Astrocyte (in vitro differentiated cells and primary cell): ENCODE data around the gene CCDC71. TPM values are rescaled to one million over a fixed set of nuclear protein-coding genes. Genes with fewer than 3 reads are reported as not detected.

Experiments
- DNase-seq: peaks from one replicate; pipeline ENCODE4 v3.0.0-alpha.2; 2010; ENCODE audit warnings: low read depth
- FAIRE-seq: peaks from 2 replicates; lab custom pipeline; 2011; peaks lifted over from hg19 to GRCh38; lab: Jason Lieb, UNC
- H2AFZ ChIP-seq: 2 replicates; pipeline ENCODE4 v1.6.0; 2012; ENCODE audit warnings: low read depth, low read length, inconsistent platforms
- H3K27ac ChIP-seq: 2 replicates; pipeline ENCODE4 v1.5.1; 2011; ENCODE audit warnings: low read depth, low read length, inconsistent platforms
- H3K27me3 ChIP-seq: 2 replicates; pipeline ENCODE4 v1.6.0; 2011; ENCODE audit warnings: low read length, inconsistent platforms; ENCODE audit not compliant: insufficient read depth
- H3K36me3 ChIP-seq: 2 replicates; pipeline ENCODE4 v1.5.1; 2011; ENCODE audit warnings: low read length, inconsistent platforms; ENCODE audit not compliant: insufficient read depth
- H3K4me1 ChIP-seq: 2 replicates; pipeline ENCODE4 v1.5.1; 2011; ENCODE audit warnings: low read length, inconsistent platforms; ENCODE audit not compliant: insufficient read depth
- H3K4me2 ChIP-seq: 2 replicates; pipeline ENCODE4 v1.6.0; 2012; ENCODE audit warnings: low read length, inconsistent platforms
- H3K4me3 ChIP-seq: 2 replicates; pipeline ENCODE4 v1.5.1; 2011; ENCODE audit warnings: low read depth, mild to moderate bottlenecking, low read length, inconsistent platforms; ENCODE audit not compliant: insufficient read depth
- H3K79me2 ChIP-seq: 2 replicates; pipeline ENCODE4 v1.6.0; 2012; ENCODE audit warnings: mild to moderate bottlenecking, low read length, inconsistent platforms; ENCODE audit not compliant: insufficient read depth
- H3K9ac ChIP-seq: 2 replicates; pipeline ENCODE4 v1.6.0; 2012; ENCODE audit warnings: mild to moderate bottlenecking, low read length, inconsistent platforms
- H3K9me3 ChIP-seq: 2 replicates; pipeline ENCODE4 v1.5.1; 2012; ENCODE audit warnings: low read depth, mild to moderate bottlenecking, low read length, inconsistent platforms; ENCODE audit not compliant: insufficient read depth
- H4K20me1 ChIP-seq: 2 replicates; pipeline ENCODE4 v1.6.0; 2012; ENCODE audit warnings: low read length, inconsistent platforms; ENCODE audit not compliant: insufficient read depth
- H3K27ac Mint-ChIP-seq: one replicate; pipeline ENCODE4 v1.8.0; 2021; ENCODE audit warnings: mild to moderate bottlenecking, mixed read lengths; ENCODE audit not compliant: unreplicated experiment
- H3K27me3 Mint-ChIP-seq: one replicate; pipeline ENCODE4 v1.8.0; 2021; ENCODE audit warnings: low read depth, mixed read lengths; ENCODE audit not compliant: unreplicated experiment
- H3K36me3 Mint-ChIP-seq: one replicate; pipeline ENCODE4 v1.8.0; 2021; ENCODE audit warnings: low read depth, mixed read lengths; ENCODE audit not compliant: unreplicated experiment
- H3K4me1 Mint-ChIP-seq: one replicate; pipeline ENCODE4 v1.8.0; 2021; ENCODE audit warnings: low read depth, mixed read lengths; ENCODE audit not compliant: unreplicated experiment
- H3K4me3 Mint-ChIP-seq: one replicate; pipeline ENCODE4 v1.8.0; 2021; ENCODE audit warnings: mild to moderate bottlenecking, moderate library complexity, mixed read lengths; ENCODE audit not compliant: unreplicated experiment
- H3K9me3 Mint-ChIP-seq: one replicate; pipeline ENCODE4 v1.8.0; 2021; ENCODE audit warnings: mild to moderate bottlenecking, mixed read lengths; ENCODE audit not compliant: unreplicated experiment
- EZH2 ChIP-seq: IDR thresholded peaks from 2 replicates; pipeline ENCODE4 v1.6.1; 2012; ENCODE audit warnings: mild to moderate bottlenecking, low read length, inconsistent platforms; ENCODE audit not compliant: insufficient read depth
- total RNA-seq: library from RNA; stranded (reverse); gene quantifications from 2 replicates; pipeline ENCODE4 v1.2.1, GENCODE V29; 2021
- TF ChIP-seq, protein P1 (sequence below): IDR thresholded peaks from 2 replicates; pipeline ENCODE4 v1.5.1; 2011; ENCODE audit warnings: low read depth, mild to moderate bottlenecking, inconsistent platforms, low read length, moderate library complexity; ENCODE audit not compliant: insufficient read depth

Gene CCDC71
- total RNA-seq, 1 donor from 2014 or later: 18.5 TPM

DNA sequence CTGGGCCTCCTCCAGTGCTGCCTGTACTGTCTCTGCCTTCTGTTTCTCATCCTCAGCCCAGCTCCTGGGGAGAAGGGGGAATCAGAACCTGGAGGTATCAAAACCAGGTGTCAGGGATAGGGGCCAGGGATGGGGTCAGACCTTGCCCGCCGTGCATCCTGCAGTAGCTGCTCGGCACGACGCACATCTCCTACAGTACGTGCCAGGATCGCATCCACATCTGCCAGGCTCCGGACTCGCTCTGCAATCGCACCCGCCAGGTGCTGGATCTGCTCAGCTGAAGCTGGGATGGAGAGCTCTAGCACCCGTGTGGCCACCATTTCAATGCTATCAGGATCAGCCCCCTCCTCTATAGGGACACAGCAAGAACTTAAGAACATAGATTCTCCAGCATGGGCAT lies 44.1 kb downstream of the CCDC71 start:
- Histone ChIP-seq H3K9me3 (no peaks in the 10 kb centered on the region), H4K20me1 (peaks cover 44% of the 10 kb centered on the region), H3K4me3 (no peak overlapping the region), H3K27me3 (no peaks in the 10 kb centered on the region), H3K4me1 (peaks cover 14% of the 10 kb centered on the region), H3K4me2 (no peak overlapping the region), H2AFZ (no peak overlapping the region), H3K9ac (no peak overlapping the region), H3K27ac (no peak overlapping the region), H3K36me3 (peaks cover 46% of the 10 kb centered on the region), H3K79me2 (peaks cover 23% of the 10 kb centered on the region)
- DNase-seq (no peak), FAIRE-seq (no peak)
- Mint-ChIP-seq H3K9me3 (no peaks in the 10 kb centered on the region), H3K27me3 (no peaks in the 10 kb centered on the region), H3K4me1 (peaks cover 8% of the 10 kb centered on the region), H3K4me3 (peak overlapping the region; percentile 92), H3K36me3 (peaks cover 18% of the 10 kb centered on the region), H3K27ac (no peak overlapping the region)
- TF ChIP-seq EZH2: no peak
- TF ChIP-seq, protein P1, sequence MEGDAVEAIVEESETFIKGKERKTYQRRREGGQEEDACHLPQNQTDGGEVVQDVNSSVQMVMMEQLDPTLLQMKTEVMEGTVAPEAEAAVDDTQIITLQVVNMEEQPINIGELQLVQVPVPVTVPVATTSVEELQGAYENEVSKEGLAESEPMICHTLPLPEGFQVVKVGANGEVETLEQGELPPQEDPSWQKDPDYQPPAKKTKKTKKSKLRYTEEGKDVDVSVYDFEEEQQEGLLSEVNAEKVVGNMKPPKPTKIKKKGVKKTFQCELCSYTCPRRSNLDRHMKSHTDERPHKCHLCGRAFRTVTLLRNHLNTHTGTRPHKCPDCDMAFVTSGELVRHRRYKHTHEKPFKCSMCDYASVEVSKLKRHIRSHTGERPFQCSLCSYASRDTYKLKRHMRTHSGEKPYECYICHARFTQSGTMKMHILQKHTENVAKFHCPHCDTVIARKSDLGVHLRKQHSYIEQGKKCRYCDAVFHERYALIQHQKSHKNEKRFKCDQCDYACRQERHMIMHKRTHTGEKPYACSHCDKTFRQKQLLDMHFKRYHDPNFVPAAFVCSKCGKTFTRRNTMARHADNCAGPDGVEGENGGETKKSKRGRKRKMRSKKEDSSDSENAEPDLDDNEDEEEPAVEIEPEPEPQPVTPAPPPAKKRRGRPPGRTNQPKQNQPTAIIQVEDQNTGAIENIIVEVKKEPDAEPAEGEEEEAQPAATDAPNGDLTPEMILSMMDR: no peak

DNA sequence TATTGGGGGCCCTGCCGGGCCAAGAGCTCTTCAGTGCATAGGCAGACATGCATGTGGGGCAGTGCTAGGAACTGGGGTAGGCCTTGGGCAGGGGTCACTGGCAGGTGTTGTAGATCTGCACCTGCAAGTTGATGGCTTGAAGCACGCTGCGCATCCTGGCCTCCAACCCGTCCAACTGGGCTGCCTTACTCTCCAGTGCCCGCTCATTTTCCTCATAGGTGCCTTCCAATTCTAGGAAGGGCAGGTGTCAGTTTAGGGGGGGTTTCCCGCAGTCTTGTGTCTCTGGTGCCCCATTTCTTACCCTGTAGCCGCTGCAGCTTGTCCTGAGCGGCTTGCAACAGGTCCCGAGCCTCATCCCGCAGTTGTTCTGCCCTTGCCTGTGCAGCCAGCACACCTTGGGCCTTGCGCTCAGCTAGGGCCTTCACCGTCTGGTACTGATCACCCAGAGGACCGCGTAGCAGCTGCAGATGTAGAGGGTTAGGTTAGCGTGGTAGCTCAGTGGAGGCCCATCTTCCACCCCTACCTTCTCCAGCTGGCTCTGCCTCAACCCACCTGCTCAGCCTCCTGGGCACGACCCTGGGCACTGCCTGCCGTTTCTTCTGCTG lies 44.9 kb downstream of the CCDC71 start:
- H3K4me1 ChIP-seq: peaks cover 14% of the 10 kb centered on the region
- peak overlapping the region; percentile 92 for H3K9ac ChIP-seq
- peak overlapping the region; percentile 91 for H3K4me2 ChIP-seq
- Mint-ChIP-seq H3K27ac (no peak overlapping the region), H3K9me3 (no peaks in the 10 kb centered on the region), H3K27me3 (no peaks in the 10 kb centered on the region), H3K36me3 (peaks cover 23% of the 10 kb centered on the region), H3K4me1 (peaks cover 8% of the 10 kb centered on the region), H3K4me3 (peak overlapping the region; percentile 92)
- FAIRE-seq: no peak
- H3K4me3 ChIP-seq: peak overlapping the region; percentile 66
- H3K79me2 ChIP-seq: peaks cover 23% of the 10 kb centered on the region
- H3K36me3 ChIP-seq: peaks cover 45% of the 10 kb centered on the region
- H2AFZ ChIP-seq: no peak overlapping the region
- no peak for TF ChIP-seq EZH2
- TF ChIP-seq, protein P1: no peak
- H4K20me1 ChIP-seq: peaks cover 38% of the 10 kb centered on the region
- H3K27ac ChIP-seq: peak overlapping the region; percentile 83
- H3K9me3 ChIP-seq: no peaks in the 10 kb centered on the region
- no peak for DNase-seq
- no peaks in the 10 kb centered on the region for H3K27me3 ChIP-seq

DNA sequence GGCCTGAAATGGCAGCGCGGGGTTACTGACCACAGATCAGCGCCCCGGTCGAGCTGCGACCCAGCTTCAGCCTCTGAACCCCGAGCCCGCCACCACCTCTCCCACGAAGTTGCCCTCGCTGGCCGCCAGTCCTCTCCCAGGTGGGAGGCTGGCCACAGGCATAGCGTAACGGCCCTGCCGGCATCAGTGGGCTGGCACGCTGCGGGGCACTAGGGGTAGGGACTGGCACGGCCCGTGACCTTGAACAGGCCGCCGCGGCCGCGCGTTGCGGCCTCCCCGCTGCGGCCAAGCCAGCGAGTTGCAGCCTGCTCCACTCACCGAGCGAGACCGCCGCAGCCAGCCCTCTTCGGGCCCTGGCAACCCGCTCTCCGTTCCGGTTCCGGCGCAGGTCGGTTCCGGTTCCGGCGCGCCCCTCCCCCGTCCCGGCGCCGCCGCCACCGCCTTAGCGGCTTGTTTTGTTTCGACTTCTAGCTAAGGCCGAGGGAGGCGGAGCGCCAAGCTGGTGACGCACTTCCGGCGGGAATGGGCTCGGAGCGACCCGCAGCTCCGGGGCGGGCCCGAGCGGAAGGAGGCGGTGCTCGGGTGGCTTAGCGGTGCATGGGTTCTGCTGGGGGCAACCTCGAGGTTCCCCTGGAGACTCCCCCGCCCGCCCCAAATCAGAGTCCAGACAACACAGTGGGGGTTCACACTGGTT lies 45.5 kb downstream of the CCDC71 start, which contains the start of gene USP19:
Gene USP19, minus strand, starts transcription at position 386 of the 694 bp plus-strand sequence. CDS start 1,678 bp downstream, outside the sequence.
- H3K27me3 Mint-ChIP-seq: no peaks in the 10 kb centered on the region
- H3K4me1 Mint-ChIP-seq: peaks cover 8% of the 10 kb centered on the region
- H3K36me3 Mint-ChIP-seq: peaks cover 26% of the 10 kb centered on the region
- H3K36me3 ChIP-seq: peaks cover 44% of the 10 kb centered on the region
- H3K9me3 Mint-ChIP-seq: no peaks in the 10 kb centered on the region
- FAIRE-seq (no peak), DNase-seq (peak; percentile 83)
- H3K4me1 ChIP-seq: peaks cover 14% of the 10 kb centered on the region
- peaks cover 32% of the 10 kb centered on the region for H4K20me1 ChIP-seq
- no peaks in the 10 kb centered on the region for H3K9me3 ChIP-seq
- TF ChIP-seq, protein P1: no peak
- no peak for TF ChIP-seq EZH2
- peak within 1 kb of the TSS; percentile 66 for H3K4me3 ChIP-seq
- H3K4me3 Mint-ChIP-seq: peak within 1 kb of the TSS; percentile 92
- H3K4me2 ChIP-seq: peak within 1 kb of the TSS; percentile 91
- peaks cover 23% of the 10 kb centered on the region for H3K79me2 ChIP-seq
- peak within 1 kb of the TSS; percentile 89 for H3K27ac Mint-ChIP-seq
- no peaks in the 10 kb centered on the region for H3K27me3 ChIP-seq
- peak within 1 kb of the TSS; percentile 83 for H3K27ac ChIP-seq
- peak within 1 kb of the TSS; percentile 78 for H2AFZ ChIP-seq
- peak within 1 kb of the TSS; percentile 92 for H3K9ac ChIP-seq
